Brain microvascular endothelial cell (primary cell): ENCODE measurements around the gene PTX4.

Experiments
- DNase-seq: peaks from one replicate; pipeline ENCODE4 v3.0.0-alpha.2; 2020
- H3K27ac ChIP-seq: fragments of 250-450 bp; sonication (Bioruptor Pico); 2 replicates; pipeline ENCODE4 v1.5.1; 2020; ENCODE audit warnings: mild to moderate bottlenecking, moderate library complexity
- H3K27me3 ChIP-seq: fragments of 250-450 bp; sonication (Bioruptor Pico); replicated peaks from 2 replicates; pipeline ENCODE4 v1.5.1; 2020; ENCODE audit warnings: mild to moderate bottlenecking
- H3K36me3 ChIP-seq: fragments of 250-450 bp; sonication (Bioruptor Pico); replicated peaks from 2 replicates; pipeline ENCODE4 v1.5.1; 2020; ENCODE audit warnings: mild to moderate bottlenecking
- H3K4me3 ChIP-seq: 2 replicates; pipeline ENCODE4 v1.5.1; 2011; ENCODE audit warnings: low read depth, mild to moderate bottlenecking, control low read depth, low read length, moderate library complexity
- in situ Hi-C: cut with HindIII; loops from 2 replicates; pipeline ENCODE4 v1.10.0; 2017; ENCODE audit warnings: low sequenced_read_pairs, low pct_ligation_motif_present
- TF ChIP-seq, protein P1 (sequence below): IDR thresholded peaks from 2 replicates; pipeline ENCODE4 v1.5.1; 2011; ENCODE audit warnings: low read depth, mild to moderate bottlenecking, moderate library complexity, low read length, control low read depth, inconsistent platforms; ENCODE audit errors: missing control alignments

The PTX4 gene

DNA sequence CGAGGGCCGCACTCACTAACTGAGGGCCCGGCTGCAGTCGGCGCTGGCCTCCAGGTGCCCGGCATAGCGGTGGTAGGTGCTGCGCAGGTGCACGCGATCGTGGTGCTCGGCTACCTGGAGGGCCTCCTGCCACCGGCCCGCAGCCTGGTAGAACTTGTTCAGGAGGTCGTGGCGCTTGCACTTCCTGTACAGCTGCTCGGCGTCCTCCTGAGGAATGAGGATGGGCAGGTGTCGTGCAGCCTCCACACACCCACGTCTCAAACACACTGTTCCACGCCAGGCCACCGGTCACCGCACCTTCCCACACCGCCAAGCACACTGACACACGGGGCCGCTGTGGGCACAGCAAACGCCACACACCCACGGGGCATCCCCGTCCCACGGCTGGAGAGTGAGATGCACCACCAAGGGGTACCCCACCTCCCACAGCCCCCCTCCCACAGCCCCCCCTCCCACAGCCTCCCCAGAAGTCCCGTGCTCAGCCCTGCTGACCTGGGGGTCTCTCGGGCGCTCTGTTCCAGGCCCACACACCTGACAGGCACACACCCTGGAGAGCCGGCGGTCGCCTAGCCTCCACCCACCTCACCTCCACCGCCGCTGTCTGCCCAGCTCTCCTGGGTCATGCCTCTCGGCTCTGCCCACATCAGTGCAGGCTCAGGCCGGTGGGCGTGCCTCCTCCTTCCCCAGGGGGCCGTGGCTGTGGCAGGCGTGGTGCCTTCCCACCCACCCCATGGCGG, 37.3 kb upstream of the PTX4 start:
- in situ Hi-C loops: no loop called here
- Histone ChIP-seq H3K4me3 (no peak overlapping the region), H3K27ac (no peak overlapping the region), H3K36me3 (no peaks in the 10 kb centered on the region), H3K27me3 (no peaks in the 10 kb centered on the region)
- TF ChIP-seq, protein P1, sequence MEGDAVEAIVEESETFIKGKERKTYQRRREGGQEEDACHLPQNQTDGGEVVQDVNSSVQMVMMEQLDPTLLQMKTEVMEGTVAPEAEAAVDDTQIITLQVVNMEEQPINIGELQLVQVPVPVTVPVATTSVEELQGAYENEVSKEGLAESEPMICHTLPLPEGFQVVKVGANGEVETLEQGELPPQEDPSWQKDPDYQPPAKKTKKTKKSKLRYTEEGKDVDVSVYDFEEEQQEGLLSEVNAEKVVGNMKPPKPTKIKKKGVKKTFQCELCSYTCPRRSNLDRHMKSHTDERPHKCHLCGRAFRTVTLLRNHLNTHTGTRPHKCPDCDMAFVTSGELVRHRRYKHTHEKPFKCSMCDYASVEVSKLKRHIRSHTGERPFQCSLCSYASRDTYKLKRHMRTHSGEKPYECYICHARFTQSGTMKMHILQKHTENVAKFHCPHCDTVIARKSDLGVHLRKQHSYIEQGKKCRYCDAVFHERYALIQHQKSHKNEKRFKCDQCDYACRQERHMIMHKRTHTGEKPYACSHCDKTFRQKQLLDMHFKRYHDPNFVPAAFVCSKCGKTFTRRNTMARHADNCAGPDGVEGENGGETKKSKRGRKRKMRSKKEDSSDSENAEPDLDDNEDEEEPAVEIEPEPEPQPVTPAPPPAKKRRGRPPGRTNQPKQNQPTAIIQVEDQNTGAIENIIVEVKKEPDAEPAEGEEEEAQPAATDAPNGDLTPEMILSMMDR: no peak
- DNase-seq: no peak

DNA sequence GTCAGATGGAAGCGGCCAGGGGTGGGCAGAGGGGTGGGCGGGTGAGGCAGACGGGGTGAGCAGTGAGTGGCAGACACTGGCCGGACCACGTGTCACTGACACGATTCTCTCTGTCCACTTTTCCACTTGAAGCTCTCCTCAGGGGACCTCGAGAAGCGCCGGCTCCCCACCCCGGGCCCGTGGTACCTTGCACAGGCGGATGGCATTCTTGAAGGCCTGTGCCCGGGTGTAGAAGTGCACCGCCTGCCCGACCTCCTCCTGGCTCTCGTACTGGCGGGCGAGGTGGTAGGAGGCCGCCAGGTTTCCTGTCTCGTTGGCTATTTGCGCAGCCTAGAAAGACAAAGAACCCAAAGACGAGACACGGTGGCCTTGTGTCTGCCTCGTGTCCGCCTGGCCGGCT, 35.6 kb upstream of the PTX4 start:
- TF ChIP-seq, protein P1: no peak
- no peak for DNase-seq
- in situ Hi-C loops: no loop called here

GRCh38 chr16:1523581-1524245, 35.0 kb upstream of the PTX4 start:
- Histone ChIP-seq H3K27ac (no peak overlapping the region), H3K27me3 (no peaks in the 10 kb centered on the region), H3K4me3 (no peak overlapping the region), H3K36me3 (no peaks in the 10 kb centered on the region)
- TF ChIP-seq, protein P1: no peak
- DNase-seq: no peak
- in situ Hi-C loops: no loop called here

More for the DNA sequence above, 35.6 kb upstream of the PTX4 start:
- Histone ChIP-seq H3K4me3 (no peak overlapping the region), H3K27me3 (no peaks in the 10 kb centered on the region), H3K27ac (no peak overlapping the region), H3K36me3 (no peaks in the 10 kb centered on the region)

GRCh38 chr16:1520461-1520860, 31.7 kb upstream of the PTX4 start:
- in situ Hi-C loops: no loop called here
- no peak for DNase-seq
- Histone ChIP-seq H3K27ac (no peak overlapping the region), H3K4me3 (no peak overlapping the region), H3K36me3 (no peaks in the 10 kb centered on the region), H3K27me3 (no peaks in the 10 kb centered on the region)
- TF ChIP-seq, protein P1: no peak

- H3K4me3 ChIP-seq: no peak overlapping the region
These were observed 31.1 kb upstream of the PTX4 start for GRCh38 chr16:1519831-1520230.

More at GRCh38 chr16:1519831-1520230, 31.1 kb upstream of the PTX4 start:
- in situ Hi-C loops: no loop called here
- TF ChIP-seq, protein P1: no peak
- no peaks in the 10 kb centered on the region for H3K36me3 ChIP-seq
- no peak overlapping the region for H3K27ac ChIP-seq
- H3K27me3 ChIP-seq: no peaks in the 10 kb centered on the region
- no peak for DNase-seq
